HL-60 (cell line): Measurements from ENCODE around the gene SOCS7.

Experiments
- DNase-seq, 2 experiments: peaks; one replicate each; pipeline ENCODE4 v3.0.0-alpha.2; 2010 to 2020; ENCODE audit warnings: low read depth in 1 of 2, low spot score in 1 of 2
- H3K27ac ChIP-seq: fragments of 250-450 bp; sonication (Bioruptor Pico); replicated peaks from 2 replicates; pipeline ENCODE4 v1.5.1; 2020; ENCODE audit warnings: mild to moderate bottlenecking, moderate library complexity
- H3K27me3 ChIP-seq: fragments of 250-450 bp; sonication (Bioruptor Pico); 2 replicates; pipeline ENCODE4 v1.5.1; 2021; ENCODE audit warnings: mild to moderate bottlenecking, moderate library complexity; ENCODE audit not compliant: insufficient read depth, poor library complexity, severe bottlenecking
- H3K4me3 ChIP-seq: replicated peaks from 2 replicates; pipeline ENCODE4 v1.5.1; 2011; ENCODE audit warnings: mild to moderate bottlenecking, control low read depth, low read length; ENCODE audit not compliant: insufficient read depth
- CTCF ChIP-seq: IDR thresholded peaks from one replicate; pipeline ENCODE4 v1.5.1; 2011; ENCODE audit warnings: low read length, control low read depth, inconsistent platforms; ENCODE audit not compliant: insufficient read depth
- GABPA ChIP-seq: IDR thresholded peaks from 2 replicates; pipeline ENCODE4 v1.6.1; 2012; ENCODE audit warnings: low read depth
- POLR2AphosphoS5 ChIP-seq: IDR thresholded peaks from 2 replicates; pipeline ENCODE4 v1.6.1; 2012; ENCODE audit warnings: low read depth
- SPI1 ChIP-seq: IDR thresholded peaks from 2 replicates; pipeline ENCODE4 v1.6.1; 2012; ENCODE audit warnings: low read depth, mild to moderate bottlenecking, borderline replicate concordance
- TF ChIP-seq, protein P1 (sequence below): IDR thresholded peaks from 2 replicates; pipeline ENCODE4 v1.6.1; 2012; ENCODE audit warnings: low read depth; ENCODE audit not compliant: insufficient replicate concordance

SOCS7 gene

GRCh38 chr17:38427160-38427949 is 75.7 kb downstream of the SOCS7 start:
- peak overlapping the region; percentile 76 for H3K27ac ChIP-seq
- H3K27me3 ChIP-seq: no peaks in the 10 kb centered on the region
- peak overlapping the region; percentile 78 for H3K4me3 ChIP-seq
- TF ChIP-seq GABPA (no peak), POLR2AphosphoS5 (0 out of 2 replicates have a peak, but pooled peaks have one; percentile 6)
- DNase-seq: no peak

- Histone ChIP-seq H3K27me3 (no peaks in the 10 kb centered on the region), H3K27ac (peak within 1 kb of the TSS; percentile 78), H3K4me3 (peak within 1 kb of the TSS; percentile 78)
- DNase-seq: peak in 1 of 2 experiments; percentile 52
- TF ChIP-seq, protein P1, sequence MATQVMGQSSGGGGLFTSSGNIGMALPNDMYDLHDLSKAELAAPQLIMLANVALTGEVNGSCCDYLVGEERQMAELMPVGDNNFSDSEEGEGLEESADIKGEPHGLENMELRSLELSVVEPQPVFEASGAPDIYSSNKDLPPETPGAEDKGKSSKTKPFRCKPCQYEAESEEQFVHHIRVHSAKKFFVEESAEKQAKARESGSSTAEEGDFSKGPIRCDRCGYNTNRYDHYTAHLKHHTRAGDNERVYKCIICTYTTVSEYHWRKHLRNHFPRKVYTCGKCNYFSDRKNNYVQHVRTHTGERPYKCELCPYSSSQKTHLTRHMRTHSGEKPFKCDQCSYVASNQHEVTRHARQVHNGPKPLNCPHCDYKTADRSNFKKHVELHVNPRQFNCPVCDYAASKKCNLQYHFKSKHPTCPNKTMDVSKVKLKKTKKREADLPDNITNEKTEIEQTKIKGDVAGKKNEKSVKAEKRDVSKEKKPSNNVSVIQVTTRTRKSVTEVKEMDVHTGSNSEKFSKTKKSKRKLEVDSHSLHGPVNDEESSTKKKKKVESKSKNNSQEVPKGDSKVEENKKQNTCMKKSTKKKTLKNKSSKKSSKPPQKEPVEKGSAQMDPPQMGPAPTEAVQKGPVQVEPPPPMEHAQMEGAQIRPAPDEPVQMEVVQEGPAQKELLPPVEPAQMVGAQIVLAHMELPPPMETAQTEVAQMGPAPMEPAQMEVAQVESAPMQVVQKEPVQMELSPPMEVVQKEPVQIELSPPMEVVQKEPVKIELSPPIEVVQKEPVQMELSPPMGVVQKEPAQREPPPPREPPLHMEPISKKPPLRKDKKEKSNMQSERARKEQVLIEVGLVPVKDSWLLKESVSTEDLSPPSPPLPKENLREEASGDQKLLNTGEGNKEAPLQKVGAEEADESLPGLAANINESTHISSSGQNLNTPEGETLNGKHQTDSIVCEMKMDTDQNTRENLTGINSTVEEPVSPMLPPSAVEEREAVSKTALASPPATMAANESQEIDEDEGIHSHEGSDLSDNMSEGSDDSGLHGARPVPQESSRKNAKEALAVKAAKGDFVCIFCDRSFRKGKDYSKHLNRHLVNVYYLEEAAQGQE: no peak
- TF ChIP-seq GABPA: no peak
- no peak for TF ChIP-seq CTCF
- no peak for TF ChIP-seq POLR2AphosphoS5
- no peak for TF ChIP-seq SPI1
Observed at GRCh38 chr17:38428112-38428642, 76.5 kb downstream of the SOCS7 start, which contains the start of gene ARHGAP23. Gene ARHGAP23, plus strand, starts transcription at chr17:38428464. Its CDS starts 22 bp downstream, at chr17:38428486.

- TF ChIP-seq, protein P1: no peak
- no peak for TF ChIP-seq CTCF
- no peak for TF ChIP-seq GABPA
- TF ChIP-seq SPI1: no peak
- TF ChIP-seq POLR2AphosphoS5: no peak; the same call in 1 of the 2 replicates
- Histone ChIP-seq H3K27me3 (no peaks in the 10 kb centered on the region), H3K27ac (peak overlapping the region; percentile 78), H3K4me3 (peak overlapping the region; percentile 78)
- peak in 1 of 2 experiments; percentile 60 for DNase-seq
Observed at GRCh38 chr17:38428643-38429371, 77.2 kb downstream of the SOCS7 start.
